AG10803 (cell line): ENCODE data around the gene INF2.
A peak's percentile ranks its signal among the peaks of the same experiment; 100 is the strongest.

Source experiments
- DNase-seq: peaks from one replicate; pipeline ENCODE4 v3.0.0; 2010; ENCODE audit warnings: low read depth
- H3K4me3 ChIP-seq: 2 replicates; pipeline ENCODE4 v1.5.1; 2011; ENCODE audit warnings: mild to moderate bottlenecking, low read length, control low read depth
- TF ChIP-seq, protein P1 (sequence below): conservative IDR thresholded peaks from 2 replicates; pipeline ENCODE4 v1.5.1; 2011; ENCODE audit warnings: mild to moderate bottlenecking, low read length, control low read depth, inconsistent platforms

INF2 gene

GRCh38 chr14:104678901-104679705 lies 10.3 kb upstream of the INF2 start:
- no peak overlapping the region for H3K4me3 ChIP-seq
- no peak for DNase-seq
- TF ChIP-seq, protein P1, sequence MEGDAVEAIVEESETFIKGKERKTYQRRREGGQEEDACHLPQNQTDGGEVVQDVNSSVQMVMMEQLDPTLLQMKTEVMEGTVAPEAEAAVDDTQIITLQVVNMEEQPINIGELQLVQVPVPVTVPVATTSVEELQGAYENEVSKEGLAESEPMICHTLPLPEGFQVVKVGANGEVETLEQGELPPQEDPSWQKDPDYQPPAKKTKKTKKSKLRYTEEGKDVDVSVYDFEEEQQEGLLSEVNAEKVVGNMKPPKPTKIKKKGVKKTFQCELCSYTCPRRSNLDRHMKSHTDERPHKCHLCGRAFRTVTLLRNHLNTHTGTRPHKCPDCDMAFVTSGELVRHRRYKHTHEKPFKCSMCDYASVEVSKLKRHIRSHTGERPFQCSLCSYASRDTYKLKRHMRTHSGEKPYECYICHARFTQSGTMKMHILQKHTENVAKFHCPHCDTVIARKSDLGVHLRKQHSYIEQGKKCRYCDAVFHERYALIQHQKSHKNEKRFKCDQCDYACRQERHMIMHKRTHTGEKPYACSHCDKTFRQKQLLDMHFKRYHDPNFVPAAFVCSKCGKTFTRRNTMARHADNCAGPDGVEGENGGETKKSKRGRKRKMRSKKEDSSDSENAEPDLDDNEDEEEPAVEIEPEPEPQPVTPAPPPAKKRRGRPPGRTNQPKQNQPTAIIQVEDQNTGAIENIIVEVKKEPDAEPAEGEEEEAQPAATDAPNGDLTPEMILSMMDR = no peak

GRCh38 chr14:104680056-104680805 lies 9.2 kb upstream of the INF2 start:
- peak; percentile 61 for DNase-seq
- TF ChIP-seq, protein P1 = no peak
- H3K4me3 ChIP-seq = peak overlapping the region; percentile 31

GRCh38 chr14:104680806-104681688 lies 8.4 kb upstream of the INF2 start:
- TF ChIP-seq, protein P1 = peak; percentile 35
- DNase-seq = peak; percentile 75
- H3K4me3 ChIP-seq = peak overlapping the region; percentile 39

GRCh38 chr14:104681689-104682074 lies 7.7 kb upstream of the INF2 start:
- peak; percentile 80 for DNase-seq
- TF ChIP-seq, protein P1 = no peak
- peak overlapping the region; percentile 50 for H3K4me3 ChIP-seq

DNA sequence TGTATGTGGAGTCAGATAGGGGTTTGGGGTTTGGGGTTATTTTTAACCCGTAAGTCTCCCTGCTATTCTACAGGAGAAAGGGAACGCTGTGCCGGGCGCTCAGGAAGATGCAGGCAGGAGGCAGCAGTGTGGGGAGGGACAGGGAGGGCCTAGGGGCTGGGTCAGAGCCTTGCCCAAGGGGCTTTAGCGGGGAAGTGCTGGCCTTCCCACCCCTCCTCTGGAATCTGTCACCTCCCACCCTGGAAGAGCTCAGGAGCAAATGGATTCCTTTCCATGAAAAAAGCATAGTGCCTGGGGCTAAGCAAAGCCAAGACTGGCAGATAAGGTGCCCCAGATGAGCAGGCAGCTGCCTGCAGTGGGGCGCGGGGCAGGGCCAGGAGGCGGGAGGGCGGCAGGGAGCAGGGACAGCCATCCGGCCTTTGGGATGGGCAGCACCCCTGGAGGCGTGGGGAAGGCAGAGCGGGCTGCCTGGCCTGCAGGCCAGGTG lies 7.3 kb upstream of the INF2 start:
- TF ChIP-seq, protein P1 = no peak
- H3K4me3 ChIP-seq = peak overlapping the region; percentile 50
- no peak for DNase-seq

- TF ChIP-seq, protein P1 = no peak
- DNase-seq = no peak
- H3K4me3 ChIP-seq = no peak overlapping the region
Measured at GRCh38 chr14:104683653-104684448, 5.6 kb upstream of the INF2 start.
